Cardiac fibroblast (primary cell): Measurements from ENCODE around the gene PARD3B.
A peak's percentile ranks its signal among the peaks of the same experiment; 100 is the strongest.

Experiments used
- DNase-seq, 2 donors: peaks; one replicate each; pipeline versions ENCODE4 v3.0.0 to v3.0.0-alpha.2; 2010; ENCODE audit warnings: low read depth in 2 of 2
- H3K4me3 ChIP-seq, 2 donors: replicated peaks in 1 of 2; 1 replicate in 1 of 2; 2 replicates in 1 of 2; pipeline ENCODE4 v1.5.1; 2011; ENCODE audit warnings: low read depth in 2 of 2, low read length in 2 of 2, mild to moderate bottlenecking in 2 of 2, moderate library complexity in 1 of 2
- TF ChIP-seq, protein P1 (sequence below): IDR thresholded peaks from one replicate; pipeline ENCODE4 v1.5.1; 2011; ENCODE audit warnings: low read depth, mild to moderate bottlenecking, low read length, inconsistent platforms

Gene PARD3B

DNA sequence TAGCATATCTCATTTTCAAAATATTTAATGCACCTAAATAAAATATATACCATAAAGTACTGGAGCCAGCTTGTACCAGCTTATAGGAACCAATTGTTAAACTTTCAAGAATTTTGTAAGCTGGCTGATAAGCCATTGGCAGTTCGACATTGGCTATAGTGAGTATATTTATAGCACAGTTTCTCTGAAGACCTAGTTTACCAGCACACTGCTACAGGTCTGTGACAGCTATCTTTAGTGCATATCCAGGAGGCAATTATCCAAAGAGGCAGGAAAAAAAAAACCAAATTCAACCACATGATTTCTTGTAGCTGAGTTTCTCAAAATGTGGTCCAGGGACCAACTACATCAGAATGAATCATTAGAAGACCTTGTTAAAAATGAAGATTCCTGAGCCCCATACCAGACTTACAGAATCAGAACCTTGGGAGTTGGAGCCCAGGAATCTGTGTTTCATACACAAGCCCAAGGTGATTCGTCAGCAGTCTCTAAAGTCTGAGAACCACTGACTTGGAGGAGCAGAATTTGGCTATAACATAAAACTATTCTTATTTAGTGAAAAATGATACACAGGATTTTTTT lies 858.1 kb downstream of the PARD3B start:
- TF ChIP-seq, protein P1, sequence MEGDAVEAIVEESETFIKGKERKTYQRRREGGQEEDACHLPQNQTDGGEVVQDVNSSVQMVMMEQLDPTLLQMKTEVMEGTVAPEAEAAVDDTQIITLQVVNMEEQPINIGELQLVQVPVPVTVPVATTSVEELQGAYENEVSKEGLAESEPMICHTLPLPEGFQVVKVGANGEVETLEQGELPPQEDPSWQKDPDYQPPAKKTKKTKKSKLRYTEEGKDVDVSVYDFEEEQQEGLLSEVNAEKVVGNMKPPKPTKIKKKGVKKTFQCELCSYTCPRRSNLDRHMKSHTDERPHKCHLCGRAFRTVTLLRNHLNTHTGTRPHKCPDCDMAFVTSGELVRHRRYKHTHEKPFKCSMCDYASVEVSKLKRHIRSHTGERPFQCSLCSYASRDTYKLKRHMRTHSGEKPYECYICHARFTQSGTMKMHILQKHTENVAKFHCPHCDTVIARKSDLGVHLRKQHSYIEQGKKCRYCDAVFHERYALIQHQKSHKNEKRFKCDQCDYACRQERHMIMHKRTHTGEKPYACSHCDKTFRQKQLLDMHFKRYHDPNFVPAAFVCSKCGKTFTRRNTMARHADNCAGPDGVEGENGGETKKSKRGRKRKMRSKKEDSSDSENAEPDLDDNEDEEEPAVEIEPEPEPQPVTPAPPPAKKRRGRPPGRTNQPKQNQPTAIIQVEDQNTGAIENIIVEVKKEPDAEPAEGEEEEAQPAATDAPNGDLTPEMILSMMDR: no peak
- DNase-seq: peak; percentile 38 to 70
- H3K4me3 ChIP-seq: no peak overlapping the region

DNA sequence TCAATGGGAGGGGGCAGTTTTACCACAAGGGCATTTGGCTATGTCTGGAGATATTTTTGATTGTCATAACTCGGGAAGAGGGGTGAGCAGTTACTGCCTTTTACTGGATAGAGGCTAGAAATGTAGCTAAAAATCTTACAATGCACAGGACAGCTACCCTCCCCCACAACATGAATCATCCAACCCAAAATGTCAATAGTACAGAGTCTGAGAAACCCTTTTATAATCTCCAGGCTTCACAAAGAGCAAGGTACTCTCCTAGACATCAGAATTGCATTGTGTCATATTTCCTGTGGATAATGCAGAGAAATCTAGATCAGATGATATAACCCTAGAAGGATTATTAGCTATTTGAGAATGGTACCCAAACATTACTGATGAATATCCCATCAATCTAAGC lies 859.9 kb downstream of the PARD3B start:
- TF ChIP-seq, protein P1: no peak
- DNase-seq: peak; percentile 38 to 71
- no peak overlapping the region for H3K4me3 ChIP-seq

DNA sequence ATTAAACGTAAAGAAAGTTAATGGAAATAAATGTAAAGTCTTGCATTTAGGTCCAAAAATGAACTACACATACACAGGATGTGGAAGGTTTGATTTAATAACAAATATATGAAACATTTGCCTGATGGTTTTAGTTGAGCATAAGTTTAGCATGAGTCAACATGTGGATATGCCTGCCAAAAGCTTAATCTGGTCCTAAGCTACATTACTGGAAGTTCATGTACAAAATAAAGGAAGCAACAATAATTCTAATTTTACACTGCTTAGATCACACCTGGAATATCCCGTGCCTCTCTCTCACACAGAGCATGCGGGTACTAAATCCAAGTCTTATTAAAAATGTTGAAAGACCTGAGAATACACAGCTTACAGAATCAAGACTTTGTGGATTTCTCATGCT lies 860.5 kb downstream of the PARD3B start:
- TF ChIP-seq, protein P1: no peak
- no peak overlapping the region for H3K4me3 ChIP-seq
- peak; percentile 89 to 92 for DNase-seq

DNA sequence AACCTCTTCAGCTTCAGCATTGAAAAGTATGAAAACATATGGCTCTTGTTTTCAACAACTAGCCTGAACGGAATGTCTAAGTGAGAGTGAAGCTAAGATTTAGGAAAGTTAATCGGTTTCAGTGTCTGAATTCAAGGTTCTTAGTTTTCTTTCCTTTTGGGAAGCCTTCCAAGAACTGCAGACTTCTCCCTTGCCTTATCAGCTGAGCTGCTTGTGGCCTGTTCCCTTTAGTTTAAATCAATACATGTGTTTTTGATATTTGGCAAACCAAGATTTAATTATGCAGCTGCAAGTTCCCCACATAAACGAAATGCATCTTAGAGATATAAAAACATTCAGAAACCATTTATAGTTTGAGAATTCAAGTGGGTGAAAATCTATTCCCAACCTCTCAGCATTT lies 862.7 kb downstream of the PARD3B start:
- TF ChIP-seq, protein P1: no peak
- H3K4me3 ChIP-seq: no peak overlapping the region
- DNase-seq: peak; percentile 22 to 80

DNA sequence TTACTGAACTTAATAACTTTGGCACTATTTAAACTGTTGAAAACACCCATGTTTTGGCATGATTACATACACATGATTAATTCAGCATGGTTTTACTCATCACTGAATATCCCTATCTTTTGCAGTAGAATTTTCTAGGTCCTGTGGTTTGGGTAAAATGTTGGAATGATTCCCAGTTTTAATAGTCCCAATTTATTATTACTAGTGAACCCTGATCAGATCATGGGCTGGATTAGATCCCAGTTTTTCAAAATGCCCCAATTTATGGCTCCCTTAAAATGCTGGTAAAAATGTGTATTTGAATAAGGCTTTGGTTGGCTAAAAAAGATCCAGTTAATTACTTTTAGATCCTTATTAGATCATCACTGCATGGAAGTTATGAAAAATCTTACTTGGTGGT lies 863.4 kb downstream of the PARD3B start:
- TF ChIP-seq, protein P1: no peak
- peak in 1 of 2 donors; percentile 16 for DNase-seq
- H3K4me3 ChIP-seq: no peak overlapping the region

DNA sequence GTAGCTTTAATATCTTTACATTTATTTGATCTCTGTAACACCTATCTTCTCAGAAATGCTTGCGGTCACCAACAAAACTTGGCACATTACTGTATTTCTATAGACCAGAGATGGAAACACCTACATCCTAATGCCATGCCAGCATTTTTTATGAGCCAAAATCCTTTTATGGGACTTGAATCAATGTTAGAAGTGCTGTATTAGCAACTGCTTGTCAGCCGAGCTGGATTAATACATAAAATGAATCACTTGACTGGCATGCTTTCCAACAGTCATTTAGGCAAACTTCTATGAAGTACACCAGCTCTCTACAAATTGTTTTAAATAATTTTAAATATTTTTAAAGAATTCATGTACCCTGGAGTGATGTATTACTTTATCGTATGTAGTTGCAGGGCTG lies 864.1 kb downstream of the PARD3B start:
- H3K4me3 ChIP-seq: no peak overlapping the region
- no peak for DNase-seq
- TF ChIP-seq, protein P1: no peak

DNA sequence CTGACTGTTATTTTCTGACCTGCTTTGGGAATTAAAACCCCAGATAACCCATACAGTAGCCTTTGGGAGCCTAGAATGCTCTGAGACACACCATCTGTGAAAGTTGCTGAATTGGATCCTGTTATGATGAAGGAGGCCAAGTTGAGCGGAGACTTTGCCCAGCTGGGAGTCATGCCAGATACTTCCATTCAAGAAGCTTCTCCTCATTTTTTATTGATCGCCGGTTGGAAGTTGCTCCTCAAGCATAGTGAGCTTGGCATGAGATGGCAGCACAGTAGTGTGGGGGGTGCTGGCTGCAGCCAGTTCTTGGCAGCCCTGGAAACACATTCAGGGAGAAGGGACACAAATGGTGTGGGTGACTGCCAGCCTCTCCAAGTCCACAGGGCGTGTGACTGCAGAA lies 866.3 kb downstream of the PARD3B start:
- no peak overlapping the region for H3K4me3 ChIP-seq
- TF ChIP-seq, protein P1: no peak
- peak in 1 of 2 donors; percentile 37 for DNase-seq
